HG02571 (cell line): Measurements from ENCODE around the gene ST6GALNAC4.

Source experiments
- ATAC-seq: cut with Tn5 transposase; IDR thresholded peaks from one replicate; pipeline ENCODE4 v1.9.1; 2021; ENCODE audit warnings: mild to moderate bottlenecking, moderate library complexity; ENCODE audit not compliant: unreplicated experiment

The ST6GALNAC4 gene

DNA sequence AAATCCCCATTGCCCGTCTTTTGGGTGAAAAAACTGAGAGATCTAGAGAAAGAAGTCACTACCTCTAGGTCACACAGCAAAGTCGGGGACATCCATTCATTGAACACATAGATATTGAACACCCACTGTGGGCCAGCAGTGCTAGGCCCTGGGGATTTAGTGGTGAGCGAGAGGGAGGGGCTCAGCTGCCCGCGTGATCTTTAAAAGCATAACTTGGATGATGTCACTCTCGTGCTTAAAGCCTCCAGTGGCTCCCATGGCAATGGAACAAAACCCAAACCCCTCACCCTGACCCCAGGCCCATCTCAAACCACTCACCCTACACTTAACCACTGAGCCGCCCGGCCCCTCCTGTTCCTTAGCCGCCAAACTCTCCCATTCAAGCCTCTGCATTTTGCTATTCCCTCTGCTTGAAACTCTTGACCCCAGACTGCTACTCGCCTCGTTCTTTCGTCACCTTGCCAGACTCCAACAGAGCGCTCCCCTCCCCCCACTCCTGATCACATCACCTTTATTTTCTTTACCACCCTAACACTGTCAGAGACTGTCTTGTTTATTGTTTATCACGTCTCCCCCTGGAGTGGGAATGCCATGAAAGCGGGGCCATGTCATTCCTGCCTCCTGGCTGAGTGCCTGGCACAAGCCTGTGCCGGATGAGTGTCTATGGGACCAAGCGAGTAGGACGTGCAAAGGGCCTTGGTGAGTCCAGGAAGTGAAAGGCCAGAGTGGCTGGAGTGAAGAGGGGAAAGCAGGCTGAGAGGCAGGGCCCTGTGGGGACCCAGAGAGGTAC lies 14.4 kb upstream of the ST6GALNAC4 start:
- ATAC-seq: peak; percentile 13

DNA sequence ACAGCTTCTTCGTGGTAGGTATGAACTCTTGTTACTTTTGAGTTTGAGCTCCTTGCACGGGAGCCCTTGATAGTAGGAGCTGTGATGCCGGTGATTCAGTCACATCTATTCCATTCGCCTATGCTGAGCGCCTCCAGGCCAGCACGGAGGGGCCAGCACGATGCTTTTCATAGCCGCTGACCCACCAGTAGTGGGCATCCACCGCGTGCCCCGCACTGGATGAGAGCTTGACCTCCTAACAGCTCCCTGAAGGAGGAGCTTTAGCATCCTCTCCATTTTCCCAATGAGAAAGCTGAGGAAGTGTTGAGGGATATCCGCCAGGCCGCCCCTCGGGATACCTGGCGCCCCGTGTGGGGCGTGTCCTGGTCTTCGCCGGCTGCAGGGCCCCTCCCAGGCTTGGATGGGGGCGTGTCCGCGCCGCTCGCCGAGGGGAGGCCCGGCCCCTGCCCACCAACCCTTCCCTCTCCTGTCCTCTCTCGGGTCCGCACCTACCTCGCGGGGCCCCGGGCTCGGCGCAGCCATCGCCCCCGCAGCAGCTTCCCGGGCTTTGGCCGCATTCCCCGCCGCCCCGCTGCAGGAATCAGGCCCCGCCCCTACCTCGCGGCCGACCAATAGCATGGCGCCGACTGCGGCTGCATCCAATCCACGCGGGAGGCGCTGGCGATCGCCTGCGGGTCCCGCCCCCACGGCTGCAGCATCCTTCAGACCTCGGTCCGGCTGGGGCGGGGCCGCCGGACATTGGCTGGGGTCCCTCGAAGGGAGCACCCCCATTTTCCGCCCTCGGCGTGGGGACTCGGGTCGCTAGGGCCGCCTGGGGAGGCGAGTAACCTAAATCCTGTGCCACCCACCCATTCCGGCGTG lies 13.6 kb upstream of the ST6GALNAC4 start, which contains the start of gene PIP5KL1:
Gene PIP5KL1, minus strand, starts transcription at position 547 of the 861 bp plus-strand sequence. Its CDS starts 25 bp downstream, at position 522.
- peak; percentile 71 for ATAC-seq

DNA sequence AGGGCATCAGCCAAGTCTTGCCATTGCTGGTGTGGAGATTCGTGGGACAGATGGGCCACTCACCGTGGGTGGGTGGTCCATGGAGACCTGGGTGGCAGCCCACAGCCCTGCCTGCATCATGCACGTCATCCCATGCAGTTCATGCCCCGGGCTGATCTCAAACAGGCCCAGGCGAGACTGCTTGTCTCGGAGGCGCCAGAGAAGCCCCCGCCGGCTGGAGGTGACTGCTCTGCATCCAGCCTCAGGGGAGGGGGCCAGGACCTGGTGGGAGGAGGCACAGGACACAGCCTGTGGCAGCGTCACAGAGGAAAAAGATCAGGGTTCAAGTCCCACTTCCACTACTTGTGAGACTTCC lies 12.8 kb upstream of the ST6GALNAC4 start:
- no peak for ATAC-seq

DNA sequence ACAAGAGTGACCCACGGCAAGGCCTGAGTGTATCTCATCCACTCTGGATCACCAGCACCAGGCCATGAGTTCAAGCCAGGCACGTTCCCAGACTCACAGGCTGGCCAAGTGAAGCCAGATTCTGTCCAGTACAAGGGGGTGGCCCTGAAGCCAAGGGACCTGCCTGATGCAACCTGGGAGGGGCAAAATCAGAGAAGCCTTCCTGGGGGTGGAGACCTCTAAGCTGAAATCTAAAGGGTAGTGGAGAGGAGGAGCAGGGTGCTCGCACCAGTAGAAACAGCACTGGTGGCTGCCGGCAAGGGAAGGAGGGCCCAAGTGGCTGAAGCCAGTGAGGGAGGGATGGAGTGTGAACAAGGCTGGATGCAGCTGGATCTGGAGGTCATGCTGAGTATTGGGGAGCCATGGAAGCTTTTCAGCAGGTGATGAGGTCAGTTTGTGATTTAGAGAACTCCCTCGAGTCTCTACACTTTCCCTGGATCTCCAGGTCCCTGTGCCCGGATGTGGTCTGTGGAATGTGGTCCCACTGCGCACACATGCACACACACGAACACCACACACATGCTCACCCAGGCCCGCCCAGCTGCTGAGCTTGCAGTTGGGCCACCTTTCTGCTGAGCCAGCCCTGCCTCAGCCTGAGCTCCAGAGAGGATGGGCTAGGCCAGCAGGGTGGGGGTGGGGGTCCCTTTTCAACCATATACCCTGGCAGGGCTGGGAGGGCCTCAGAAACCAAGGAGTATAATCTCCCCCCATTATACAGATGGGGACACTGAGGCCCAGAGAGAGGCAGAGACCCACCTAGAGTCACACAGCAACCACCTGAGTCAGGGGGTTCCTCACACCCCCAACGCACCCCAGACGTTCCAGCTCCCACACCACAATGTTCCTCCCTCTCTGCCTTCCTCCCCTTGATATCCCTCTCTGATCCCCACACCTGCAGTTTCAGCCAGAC lies 12.1 kb upstream of the ST6GALNAC4 start:
- no peak for ATAC-seq

DNA sequence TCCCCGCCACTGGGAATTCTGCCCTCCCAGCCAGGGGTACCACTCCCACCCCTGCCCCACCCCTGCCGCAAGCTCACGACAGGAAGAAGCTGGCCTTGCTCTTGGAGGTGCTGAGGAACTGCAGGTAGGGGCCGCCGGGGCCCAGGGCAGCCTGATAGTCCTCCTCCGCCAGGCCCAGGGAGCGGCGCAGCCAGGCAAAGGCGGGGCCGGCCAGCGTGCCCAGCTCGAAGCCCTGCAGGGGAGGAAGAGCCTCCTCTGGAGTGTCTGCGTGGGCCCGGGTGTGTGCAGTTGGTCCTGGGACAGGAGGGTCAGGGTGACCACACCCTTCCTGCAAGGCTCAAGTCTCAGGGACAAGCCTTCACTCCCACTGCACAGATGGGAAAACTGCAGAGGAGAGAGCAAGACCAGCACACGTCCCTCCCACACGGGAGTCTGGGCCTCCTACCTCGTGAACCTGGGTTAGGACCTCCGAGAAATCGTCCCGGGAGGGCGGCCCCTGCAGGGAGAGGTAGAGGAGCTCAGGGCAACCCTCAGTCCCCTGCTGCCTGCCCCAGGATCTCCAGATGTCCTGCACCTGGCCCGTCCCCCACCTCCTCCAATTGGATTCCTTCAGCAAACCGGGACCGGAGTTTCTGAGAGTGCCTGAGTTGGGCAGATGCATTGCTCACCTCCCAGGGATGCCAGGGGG lies 11.3 kb upstream of the ST6GALNAC4 start:
- ATAC-seq: no peak

GRCh38 chr9:127927201-127927987 lies 10.6 kb upstream of the ST6GALNAC4 start:
- no peak for ATAC-seq

GRCh38 chr9:127926906-127927200 lies 10.0 kb upstream of the ST6GALNAC4 start:
- ATAC-seq: no peak

DNA sequence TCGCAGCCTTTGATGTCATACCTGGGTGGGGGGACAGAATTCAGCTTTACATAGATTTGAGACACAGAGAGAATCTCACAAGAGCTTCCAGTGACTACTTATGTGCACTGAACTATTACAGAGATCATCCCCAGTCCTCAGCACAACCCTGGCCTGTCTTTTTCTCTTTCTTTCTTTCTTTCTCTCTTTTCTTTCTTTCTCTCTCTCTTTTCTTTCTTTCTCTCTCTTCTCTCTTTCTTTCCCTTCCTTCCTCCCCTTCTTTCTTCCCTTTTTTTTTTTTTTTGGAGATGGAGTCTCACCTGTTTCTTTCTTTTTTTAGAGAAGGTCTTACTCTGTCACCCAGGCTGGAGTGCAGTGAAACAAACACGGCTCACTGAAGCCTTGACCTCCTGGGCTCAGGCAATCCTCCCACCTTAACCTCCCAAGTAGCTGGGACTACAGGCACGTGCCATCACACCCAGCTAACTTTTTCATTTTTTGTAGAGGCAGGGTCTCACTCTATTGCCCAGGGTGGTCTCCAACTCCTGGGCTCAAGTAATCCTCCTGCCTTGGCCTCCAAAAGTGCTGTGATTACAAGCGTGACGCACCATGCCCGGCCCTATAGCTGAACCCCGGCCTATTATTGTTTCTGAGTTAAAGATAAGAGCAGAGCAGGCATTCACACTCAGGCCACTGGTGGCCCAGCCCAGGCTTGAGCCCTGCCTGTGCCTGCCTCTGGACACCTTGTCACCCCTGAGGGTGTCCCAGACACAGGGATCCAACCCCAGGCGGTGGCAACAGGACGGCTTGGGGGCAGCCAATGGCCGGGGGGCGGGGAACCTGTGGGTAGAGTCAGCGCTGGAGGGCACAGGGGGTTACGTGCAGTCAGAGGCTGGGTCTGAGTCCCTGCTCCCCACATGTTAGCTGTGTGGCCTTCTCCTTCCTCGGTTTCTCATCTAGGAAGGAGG lies 9.4 kb upstream of the ST6GALNAC4 start:
- ATAC-seq: no peak

DNA sequence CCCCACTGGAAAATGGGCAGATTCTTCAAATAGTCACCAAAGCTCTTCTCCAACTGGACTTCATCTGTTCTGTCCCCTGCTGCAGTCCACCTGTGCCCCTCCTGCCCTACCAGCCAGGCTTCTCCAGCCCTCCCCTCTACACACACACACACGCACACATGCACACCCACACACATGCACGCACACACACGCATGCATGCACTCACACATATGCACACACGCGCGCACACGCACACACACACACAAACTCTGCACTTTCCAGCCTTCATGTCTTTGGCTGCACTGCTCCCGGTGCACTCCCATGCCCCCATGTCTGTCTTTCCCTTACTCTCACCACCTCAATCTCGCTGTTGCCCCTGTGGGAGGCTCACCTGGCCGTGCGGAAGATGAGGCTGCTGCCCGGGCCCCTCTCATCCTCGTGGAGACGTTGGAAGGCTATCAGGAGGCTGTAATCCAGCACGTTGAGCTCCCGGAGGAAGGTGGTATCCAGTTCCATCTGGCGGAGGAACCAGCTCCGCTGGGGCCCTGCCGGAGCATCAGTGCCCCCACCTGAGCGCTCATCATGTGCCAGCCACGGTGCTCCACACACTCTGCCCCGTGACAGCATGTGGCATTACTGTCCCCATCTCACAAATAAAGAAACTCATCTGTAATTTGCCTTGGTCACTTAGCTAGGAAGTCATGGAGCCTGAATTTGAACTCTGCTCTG lies 8.0 kb upstream of the ST6GALNAC4 start:
- ATAC-seq: no peak

- ATAC-seq: no peak
These were observed 6.9 kb upstream of the ST6GALNAC4 start for GRCh38 chr9:127923771-127924170.

DNA sequence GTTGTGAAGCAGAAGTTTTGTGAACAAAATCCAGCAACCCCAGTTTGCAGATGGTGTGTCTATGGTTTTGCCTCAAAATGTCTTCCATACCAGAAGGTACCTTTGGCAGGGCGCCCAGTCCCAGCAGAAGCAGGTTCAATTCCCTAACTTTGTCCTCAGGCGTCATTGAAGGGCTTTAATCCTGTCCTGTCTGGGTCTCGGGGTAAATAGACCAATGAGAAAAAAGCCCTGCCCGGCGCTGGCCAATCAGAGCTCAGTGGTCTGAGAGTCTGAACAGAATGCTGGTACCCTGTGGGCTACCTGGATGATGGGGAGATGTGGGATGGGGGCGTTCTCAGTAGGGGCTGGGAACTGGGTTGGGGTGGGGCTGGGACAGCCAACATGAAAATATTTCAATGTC lies 6.2 kb upstream of the ST6GALNAC4 start:
- no peak for ATAC-seq

DNA sequence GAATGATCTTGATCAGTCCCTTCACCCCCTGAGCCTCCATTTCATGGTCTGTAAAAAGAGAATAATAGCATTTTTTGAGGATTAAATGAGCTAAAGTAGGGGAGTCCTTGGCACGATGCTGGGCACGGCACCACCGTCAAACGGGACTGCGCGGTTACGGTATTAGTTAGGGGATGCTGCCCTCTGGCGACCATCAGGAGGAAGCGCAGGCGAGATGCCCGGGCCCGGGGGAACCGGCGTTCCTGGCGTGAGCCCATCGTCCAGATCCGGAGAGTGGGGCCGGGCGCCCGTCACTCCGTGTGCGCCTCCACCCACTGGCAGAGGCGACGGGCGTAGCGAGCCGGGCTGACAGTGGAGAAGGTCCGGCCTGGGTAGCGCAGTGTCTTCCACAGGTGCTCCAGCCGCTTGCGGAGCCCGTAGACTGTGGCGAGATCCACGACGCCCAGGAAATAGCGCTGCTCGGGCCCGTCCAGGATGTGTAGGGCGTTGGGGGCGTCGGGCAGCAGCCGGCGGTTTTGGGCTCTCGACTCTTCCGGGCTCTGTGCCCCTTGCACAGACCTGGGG lies 4.8 kb upstream of the ST6GALNAC4 start:
- no peak for ATAC-seq

DNA sequence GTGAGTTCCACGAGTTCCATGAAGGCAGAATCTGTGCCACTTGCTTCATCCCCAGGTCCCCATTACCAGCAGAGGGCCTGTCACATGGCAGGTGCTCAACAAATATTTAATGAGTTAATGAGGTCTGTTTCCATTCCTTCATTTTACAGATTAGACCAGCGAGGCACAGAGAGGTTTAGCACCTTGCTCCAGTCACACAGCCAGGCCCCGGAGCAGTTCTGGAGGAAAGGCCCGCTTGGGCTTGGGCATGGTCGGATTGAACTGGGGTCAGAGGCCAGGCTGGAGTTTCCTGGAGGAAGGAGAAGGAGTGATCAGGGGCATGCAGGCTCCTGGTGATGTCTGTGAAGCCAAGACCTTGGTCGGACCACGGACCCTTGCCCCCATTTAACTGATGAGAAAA lies 4.0 kb upstream of the ST6GALNAC4 start:
- ATAC-seq: no peak

- ATAC-seq: no peak
These were observed 2.5 kb upstream of the ST6GALNAC4 start for GRCh38 chr9:127919253-127919815.

DNA sequence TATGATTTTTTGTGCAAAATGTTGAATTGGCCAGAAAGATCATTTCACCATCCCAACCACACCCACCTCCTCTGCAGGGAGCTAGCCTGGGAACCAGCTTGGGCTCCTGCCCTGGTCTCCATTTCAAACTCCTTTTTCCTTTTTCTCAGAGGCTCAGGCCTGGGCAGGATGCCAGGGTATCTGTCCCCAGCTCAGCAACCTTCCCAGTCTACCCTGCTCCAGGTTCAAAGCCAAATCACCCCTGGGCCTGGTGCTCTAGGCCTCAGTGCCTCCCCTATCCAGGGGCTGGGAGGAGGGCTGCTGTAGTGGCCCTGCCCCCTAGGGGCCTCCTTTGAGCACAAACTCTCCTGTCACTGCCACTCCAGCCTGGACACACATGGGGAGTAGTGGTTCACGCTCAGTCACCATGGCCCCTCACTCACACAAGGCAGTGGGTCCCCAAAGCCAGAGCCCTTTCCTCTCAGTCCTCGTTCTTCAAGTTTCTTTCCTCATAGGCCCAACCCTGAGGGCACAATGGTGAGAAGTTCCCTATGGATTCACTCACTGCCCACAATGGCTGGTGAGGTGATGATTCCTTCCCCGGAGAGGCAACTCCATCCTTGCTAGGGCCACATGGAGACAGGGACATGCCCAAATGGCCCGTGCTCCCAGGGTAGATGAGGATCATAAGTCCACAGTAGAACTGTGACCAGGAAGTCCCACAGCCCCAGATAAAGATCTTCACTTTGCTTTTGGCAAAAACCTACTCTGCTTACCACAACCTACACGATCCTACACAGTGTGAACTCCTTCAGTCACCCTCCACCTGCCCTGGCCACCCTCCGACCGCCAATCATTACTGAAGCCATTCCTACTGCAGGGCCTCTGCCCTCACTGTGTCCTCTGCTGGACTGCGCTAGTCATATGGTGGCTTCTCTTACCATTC lies 1.6 kb upstream of the ST6GALNAC4 start:
- no peak for ATAC-seq

GRCh38 chr9:127917603-127918002 lies 762 bp upstream of the ST6GALNAC4 start:
- ATAC-seq: no peak
